ENCODE measurements around the gene VAV3.

Gene VAV3

GRCh38 chr1:107919953-107920352, 45.0 kb downstream of the VAV3 start:
- no peak for TF ChIP-seq CTCF (IDR thresholded peaks at IDR 0.05; ENCODE audit: insufficient read depth, low read depth, low read length, missing control alignments)
- no peak for DNase-seq (ENCODE audit: low read depth)
- no peak overlapping the region for H3K4me3 ChIP-seq (ENCODE audit: low read length)

- no peak for DNase-seq (ENCODE audit: low read depth)
- no peak overlapping the region for H3K4me3 ChIP-seq (ENCODE audit: low read length)
- TF ChIP-seq CTCF (IDR thresholded peaks at IDR 0.05; ENCODE audit: insufficient read depth, low read depth, low read length, missing control alignments), result no peak
Measured at GRCh38 chr1:107914119-107914765, 50.7 kb downstream of the VAV3 start.

- no peak overlapping the region for H3K4me3 ChIP-seq (ENCODE audit: low read length)
- no peak for TF ChIP-seq CTCF (IDR thresholded peaks at IDR 0.05; ENCODE audit: insufficient read depth, low read depth, low read length, missing control alignments)
- no peak for DNase-seq (ENCODE audit: low read depth)
Measured at GRCh38 chr1:107912656-107913055, 52.3 kb downstream of the VAV3 start.

- TF ChIP-seq CTCF (IDR thresholded peaks at IDR 0.05; ENCODE audit: insufficient read depth, low read depth, low read length, missing control alignments), result no peak
- DNase-seq (ENCODE audit: low read depth), result no peak
Measured at GRCh38 chr1:107900090-107900945, 64.7 kb downstream of the VAV3 start.

GRCh38 chr1:107899655-107900054, 65.3 kb downstream of the VAV3 start:
- peak; percentile 17 for DNase-seq (ENCODE audit: low read depth)
- H3K4me3 ChIP-seq (ENCODE audit: low read length), result no peak overlapping the region

More at GRCh38 chr1:107900090-107900945, 64.7 kb downstream of the VAV3 start:
- no peak overlapping the region for H3K4me3 ChIP-seq (ENCODE audit: low read length)

More at GRCh38 chr1:107899655-107900054, 65.3 kb downstream of the VAV3 start:
- TF ChIP-seq CTCF (IDR thresholded peaks at IDR 0.05; ENCODE audit: insufficient read depth, low read depth, low read length, missing control alignments), result no peak

Data from epithelial cell of esophagus (primary cell).